Neuronal stem cell (in vitro differentiated cells): Measurements from ENCODE around the gene E4F1.

Source experiments
- DNase-seq: peaks from one replicate; pipeline ENCODE4 v3.0.0-alpha.2; 2013; ENCODE audit warnings: low spot score
- H2AFZ ChIP-seq: one replicate; pipeline ENCODE4 v1.6.1; 2013; ENCODE audit warnings: mild to moderate bottlenecking, low read length, inconsistent platforms
- H2AK5ac ChIP-seq: 2 replicates; pipeline ENCODE4 v1.6.1; 2013; ENCODE audit warnings: low read depth, mild to moderate bottlenecking, inconsistent platforms, low read length, moderate library complexity, mixed read lengths
- H2BK120ac ChIP-seq: 2 replicates; pipeline ENCODE4 v1.6.1; 2013; ENCODE audit warnings: low read depth, mild to moderate bottlenecking, inconsistent platforms, low read length, moderate library complexity, mixed read lengths
- H2BK12ac ChIP-seq: one replicate; pipeline ENCODE4 v1.6.1; 2013; ENCODE audit warnings: low read length, inconsistent platforms
- H2BK15ac ChIP-seq: 2 replicates; pipeline ENCODE4 v1.6.1; 2013; ENCODE audit warnings: mild to moderate bottlenecking, low read length, inconsistent platforms, mixed read lengths
- H2BK5ac ChIP-seq: one replicate; pipeline ENCODE4 v1.6.1; 2013; ENCODE audit warnings: inconsistent platforms, mild to moderate bottlenecking, low read length, moderate library complexity
- H3K14ac ChIP-seq: one replicate; pipeline ENCODE4 v1.6.1; 2013; ENCODE audit warnings: low read length, inconsistent platforms
- H3K18ac ChIP-seq: 2 replicates; pipeline ENCODE4 v1.6.1; 2013; ENCODE audit warnings: low read length, inconsistent platforms
- H3K23ac ChIP-seq: 2 replicates; pipeline ENCODE4 v1.6.1; 2013; ENCODE audit warnings: low read depth, mild to moderate bottlenecking, mixed read lengths, low read length, inconsistent platforms; ENCODE audit not compliant: poor library complexity
- H3K27ac ChIP-seq: replicated peaks from 3 replicates; pipeline ENCODE4 v1.5.1; 2013; ENCODE audit warnings: low read length, inconsistent platforms
- H3K27me3 ChIP-seq, 3 experiments: 2 replicates each; pipeline ENCODE4 v1.6.1; 2013; ENCODE audit warnings: low read length in 3 of 3, mild to moderate bottlenecking in 2 of 3, inconsistent platforms in 1 of 3, low read depth in 1 of 3, mixed read lengths in 1 of 3, moderate library complexity in 1 of 3; ENCODE audit not compliant: control insufficient read depth in 3 of 3, insufficient read depth in 3 of 3
- H3K36me3 ChIP-seq, 2 donors: replicated peaks in 1 of 2; 2 replicates each; pipeline ENCODE4 v1.6.1; 2013; ENCODE audit warnings: low read length in 2 of 2; ENCODE audit not compliant: control insufficient read depth in 2 of 2, insufficient read depth in 2 of 2
- H3K4ac ChIP-seq: 2 replicates; pipeline ENCODE4 v1.6.1; 2013; ENCODE audit warnings: inconsistent platforms, mild to moderate bottlenecking, low read length, moderate library complexity
- H3K4me1 ChIP-seq, 2 donors: 1 replicate in 1 of 2; 2 replicates in 1 of 2; pipeline ENCODE4 v1.6.1; 2013; ENCODE audit warnings: low read length in 2 of 2, low read depth in 1 of 2; ENCODE audit not compliant: control insufficient read depth in 2 of 2, insufficient read depth in 1 of 2
- H3K4me2 ChIP-seq: one replicate; pipeline ENCODE4 v1.6.1; 2013; ENCODE audit warnings: mild to moderate bottlenecking, low read length, inconsistent platforms; ENCODE audit not compliant: insufficient read depth, poor library complexity, severe bottlenecking
- H3K4me3 ChIP-seq, 2 donors: 2 replicates each; pipeline ENCODE4 v1.5.1; 2013; ENCODE audit warnings: low read length in 2 of 2, mild to moderate bottlenecking in 2 of 2, inconsistent platforms in 1 of 2, moderate library complexity in 1 of 2
- H3K79me1 ChIP-seq: one replicate; pipeline ENCODE4 v1.6.1; 2013; ENCODE audit warnings: low read depth, mild to moderate bottlenecking, inconsistent platforms, low read length, moderate library complexity
- H3K9ac ChIP-seq: one replicate; pipeline ENCODE4 v1.6.1; 2013; ENCODE audit warnings: mild to moderate bottlenecking, low read depth, low read length, inconsistent platforms; ENCODE audit not compliant: poor library complexity
- H3K9me3 ChIP-seq, 2 donors: replicated peaks in 1 of 2; 2 replicates each; pipeline versions ENCODE3 to v1.6.1; 2013; ENCODE audit warnings: low read length in 2 of 2, mild to moderate bottlenecking in 2 of 2, inconsistent platforms in 1 of 2, low read depth in 1 of 2, mixed read lengths in 1 of 2, moderate library complexity in 1 of 2; ENCODE audit not compliant: control insufficient read depth in 2 of 2, insufficient read depth in 1 of 2
- H4K8ac ChIP-seq: one replicate; pipeline ENCODE4 v1.6.1; 2013; ENCODE audit warnings: low read depth, mild to moderate bottlenecking, inconsistent platforms, low read length, moderate library complexity
- H4K91ac ChIP-seq: one replicate; pipeline ENCODE4 v1.6.1; 2013; ENCODE audit warnings: low read length, low read depth, mild to moderate bottlenecking, inconsistent platforms; ENCODE audit not compliant: poor library complexity
- WGBS, 2 donors: extraction: QIAGEN DNeasy Blood & Tissue Kit; methylation state at CpG; one replicate each; pipeline ENCODE4 v1.1.7; 2013; ENCODE audit warnings: missing lambda C conversion rate in 2 of 2, mixed read lengths in 1 of 2; ENCODE audit not compliant: insufficient read length in 2 of 2, insufficient replicate concordance in 1 of 2; ENCODE audit errors: extremely low coverage in 2 of 2; 5-methylcytosine and 5-hydroxymethylcytosine counted together

The E4F1 gene

DNA sequence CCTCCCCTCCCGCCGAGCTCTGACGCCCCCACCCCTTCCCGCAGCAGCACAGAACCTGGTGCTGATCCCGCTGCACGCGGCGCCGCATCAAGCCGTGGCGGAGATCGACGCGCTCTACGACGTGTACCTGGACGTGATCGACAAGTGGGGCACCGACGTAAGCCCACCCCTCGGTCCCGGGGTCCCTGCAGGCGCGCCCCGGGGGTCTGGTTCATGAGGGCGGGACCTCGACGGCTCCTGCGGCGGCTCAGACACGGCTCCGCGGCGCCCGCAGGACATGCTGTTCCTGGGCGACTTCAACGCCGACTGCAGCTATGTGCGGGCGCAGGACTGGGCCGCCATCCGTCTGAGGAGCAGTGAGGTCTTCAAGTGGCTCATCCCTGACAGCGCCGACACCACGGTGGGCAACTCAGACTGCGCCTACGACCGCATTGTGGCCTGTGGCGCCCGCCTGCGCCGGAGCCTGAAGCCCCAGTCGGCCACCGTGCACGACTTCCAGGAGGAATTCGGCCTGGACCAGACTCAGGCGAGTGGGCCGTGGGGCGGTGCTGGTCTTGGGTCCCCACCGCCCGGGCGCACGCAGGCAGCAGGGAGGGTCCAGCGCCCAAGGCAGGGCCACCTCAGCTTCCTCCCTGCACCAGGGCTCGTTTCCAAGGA, 14.2 kb downstream of the E4F1 start:
- H2BK15ac ChIP-seq: no peak overlapping the region
- H2AFZ ChIP-seq: no peak overlapping the region
- peaks cover 0 to 16% of the 10 kb centered on the region in 2 donors for H3K4me1 ChIP-seq
- H3K4me2 ChIP-seq: peak overlapping the region; percentile 77
- peaks cover 0 to 1% of the 10 kb centered on the region in 2 donors for H3K9me3 ChIP-seq
- no peak for DNase-seq
- peaks cover 0 to 22% (median 7%) of the 10 kb centered on the region in 3 experiments for H3K27me3 ChIP-seq
- H3K4me3 ChIP-seq: no peak overlapping the region
- peak overlapping the region; percentile 53 for H2BK5ac ChIP-seq
- H4K91ac ChIP-seq: no peak overlapping the region
- H3K36me3 ChIP-seq: peaks cover 27 to 72% of the 10 kb centered on the region in 2 donors
- H2BK120ac ChIP-seq: no peak overlapping the region
- WGBS, 2 donors: no CpG with 5 or more reads among the region's 65 CpGs
- H3K9ac ChIP-seq: peak overlapping the region; percentile 77
- H3K23ac ChIP-seq: peak overlapping the region; percentile 93
- peak overlapping the region; percentile 85 for H3K18ac ChIP-seq
- no peak overlapping the region for H3K27ac ChIP-seq
- H3K14ac ChIP-seq: peak overlapping the region; percentile 89
- H4K8ac ChIP-seq: peak overlapping the region; percentile 48
- H3K4ac ChIP-seq: peak overlapping the region; percentile 53
- peak overlapping the region; percentile 41 for H2BK12ac ChIP-seq
- peaks cover 10% of the 10 kb centered on the region for H3K79me1 ChIP-seq
- peak overlapping the region; percentile 84 for H2AK5ac ChIP-seq

DNA sequence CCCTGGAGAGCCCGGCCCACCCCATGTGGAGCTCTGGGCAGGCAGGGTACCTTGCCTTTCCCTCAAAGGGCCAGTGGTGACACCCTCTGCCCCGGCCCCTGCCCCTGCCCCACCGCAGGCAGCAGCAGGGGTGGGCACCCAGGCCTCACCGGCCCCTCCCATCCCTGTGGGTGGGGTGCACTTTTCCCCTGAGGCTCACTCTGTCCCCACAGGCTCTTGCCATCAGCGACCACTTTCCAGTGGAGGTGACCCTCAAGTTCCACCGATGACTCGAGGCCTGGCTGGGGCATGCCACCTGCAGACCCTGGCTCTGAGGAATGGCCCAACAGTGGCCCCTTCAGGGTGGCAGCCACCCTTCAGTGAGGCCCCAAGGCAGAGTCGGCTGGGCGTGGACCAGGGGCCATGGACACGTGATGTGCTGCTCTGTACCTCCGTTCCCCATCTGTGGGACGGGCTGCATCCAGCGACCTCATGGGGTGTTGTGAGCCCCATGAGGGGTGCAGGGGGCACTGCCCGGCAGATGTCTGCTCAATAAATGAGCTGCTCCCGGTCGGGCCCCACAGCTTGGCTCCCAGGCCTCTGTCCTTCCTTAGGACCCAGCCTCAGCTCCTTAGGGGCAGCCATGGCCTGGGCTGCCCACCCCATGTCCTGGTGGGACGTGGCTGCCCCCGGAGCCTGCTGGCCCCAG, 14.9 kb downstream of the E4F1 start:
- H4K8ac ChIP-seq: no peak overlapping the region
- peaks cover 0 to 22% (median 7%) of the 10 kb centered on the region in 3 experiments for H3K27me3 ChIP-seq
- H2AK5ac ChIP-seq: peak overlapping the region; percentile 84
- no peak overlapping the region for H3K4me3 ChIP-seq
- H2BK12ac ChIP-seq: no peak overlapping the region
- H3K23ac ChIP-seq: peak overlapping the region; percentile 93
- peak overlapping the region; percentile 53 for H2BK5ac ChIP-seq
- H3K9ac ChIP-seq: peak overlapping the region; percentile 77
- no peak for DNase-seq
- H3K36me3 ChIP-seq: peaks cover 28 to 72% of the 10 kb centered on the region in 2 donors
- peak overlapping the region; percentile 85 for H3K18ac ChIP-seq
- peaks cover 0 to 16% of the 10 kb centered on the region in 2 donors for H3K4me1 ChIP-seq
- peak overlapping the region; percentile 89 for H3K14ac ChIP-seq
- H3K4ac ChIP-seq: no peak overlapping the region
- peaks cover 0 to 1% of the 10 kb centered on the region in 2 donors for H3K9me3 ChIP-seq
- no peak overlapping the region for H2AFZ ChIP-seq
- H3K27ac ChIP-seq: no peak overlapping the region
- no CpG with 5 or more reads among the region's 18 CpGs for WGBS, 2 donors
- peaks cover 11% of the 10 kb centered on the region for H3K79me1 ChIP-seq
- H2BK120ac ChIP-seq: no peak overlapping the region
- H4K91ac ChIP-seq: no peak overlapping the region
- peak overlapping the region; percentile 37 for H2BK15ac ChIP-seq
- H3K4me2 ChIP-seq: no peak overlapping the region

DNA sequence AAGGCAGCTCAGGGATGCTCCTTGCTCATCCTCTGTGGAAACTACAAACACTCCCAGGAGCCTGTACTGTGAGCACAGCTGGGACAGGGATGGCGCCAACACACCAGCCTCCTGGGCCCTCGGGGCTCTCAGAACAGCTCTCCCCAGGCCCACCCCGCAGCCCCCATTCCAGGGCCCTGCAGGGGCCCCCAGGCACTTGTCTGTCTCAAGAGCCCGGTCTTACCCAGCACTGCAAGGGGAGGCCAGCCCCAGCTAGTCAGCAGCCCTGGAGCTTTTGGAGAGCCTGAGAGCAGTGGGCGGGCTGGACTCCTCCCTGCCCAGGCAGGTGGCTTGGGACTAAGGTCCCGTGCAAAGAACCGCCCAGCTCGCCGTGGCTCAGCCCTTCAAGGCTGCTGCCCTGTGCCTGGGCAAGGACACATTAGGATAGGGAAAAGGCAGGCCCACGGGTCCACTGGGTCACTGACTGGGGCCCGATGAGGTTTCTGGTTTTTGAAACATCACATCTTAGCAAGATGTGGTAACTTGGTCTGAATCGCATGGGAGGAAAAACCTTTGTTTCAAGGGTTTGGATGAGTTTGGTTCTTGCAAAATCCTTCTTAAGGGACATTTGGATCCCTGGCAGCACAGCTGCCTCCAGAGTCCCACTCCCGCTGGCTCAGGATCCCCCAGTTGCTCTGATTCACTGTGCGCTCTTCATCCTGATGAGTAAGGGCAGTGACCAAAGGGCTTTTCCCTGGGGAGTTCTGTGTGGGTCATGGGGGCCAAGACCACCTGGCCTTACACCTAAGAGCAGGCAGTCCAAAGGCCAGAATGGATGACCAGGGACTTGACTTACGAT, 15.7 kb downstream of the E4F1 start:
- H2AFZ ChIP-seq: no peak overlapping the region
- H3K4me3 ChIP-seq: no peak overlapping the region
- H2BK120ac ChIP-seq: no peak overlapping the region
- no peak overlapping the region for H4K8ac ChIP-seq
- H2BK15ac ChIP-seq: no peak overlapping the region
- no peak overlapping the region for H2BK5ac ChIP-seq
- H3K4me2 ChIP-seq: no peak overlapping the region
- peak overlapping the region; percentile 46 for H2AK5ac ChIP-seq
- peaks cover 0 to 1% of the 10 kb centered on the region in 2 donors for H3K9me3 ChIP-seq
- peak overlapping the region; percentile 93 for H3K23ac ChIP-seq
- DNase-seq: no peak
- no peak overlapping the region for H3K27ac ChIP-seq
- no peak overlapping the region for H4K91ac ChIP-seq
- peaks cover 30 to 72% of the 10 kb centered on the region in 2 donors for H3K36me3 ChIP-seq
- H3K14ac ChIP-seq: peak overlapping the region; percentile 21
- H3K18ac ChIP-seq: peak overlapping the region; percentile 38
- H3K4me1 ChIP-seq: peaks cover 0 to 16% of the 10 kb centered on the region in 2 donors
- H3K4ac ChIP-seq: no peak overlapping the region
- H3K79me1 ChIP-seq: peaks cover 10% of the 10 kb centered on the region
- peaks cover 0 to 22% (median 7%) of the 10 kb centered on the region in 3 experiments for H3K27me3 ChIP-seq
- no peak overlapping the region for H3K9ac ChIP-seq
- H2BK12ac ChIP-seq: no peak overlapping the region
- no CpG with 5 or more reads among the region's 15 CpGs for WGBS, 2 donors
